AG04450 (cell line): ENCODE data around the gene CNTNAP2. TPM values are rescaled to one million over a fixed set of nuclear protein-coding genes. Genes with fewer than 3 reads are reported as not detected.

Experiments
- CTCF ChIA-PET: fragments of 300-600, 350-600 bp; formaldehyde crosslinking; extraction: SDS; loops from one replicate; lab custom pipeline; 2022; ENCODE audit warnings: antibody characterized with exemption, inconsistent platforms; lab: Charles Lee
- POLR2A ChIA-PET: fragments of 350-600 bp; formaldehyde crosslinking; extraction: SDS; loops from one replicate; lab custom pipeline; 2021; ENCODE audit warnings: antibody characterized with exemption, inconsistent platforms; lab: Yijun Ruan, JAX
- DNase-seq: peaks from one replicate; pipeline ENCODE4 v3.0.0-alpha.2; 2011; ENCODE audit warnings: low read depth, low spot score
- H3K27ac ChIP-seq: one replicate; pipeline ENCODE4 v1.5.1; 2012; ENCODE audit warnings: low read depth, low read length, control low read depth
- H3K27me3 ChIP-seq: one replicate; pipeline ENCODE4 v1.6.0; 2012; ENCODE audit warnings: low read length; ENCODE audit not compliant: control insufficient read depth, insufficient read depth
- H3K4me3 ChIP-seq: 2 replicates; pipeline ENCODE4 v1.5.1; 2011; ENCODE audit warnings: mild to moderate bottlenecking, low read depth, low read length, control low read depth
- H3K9me3 ChIP-seq: 2 replicates; pipeline ENCODE4 v1.5.1; 2012; ENCODE audit warnings: low read length; ENCODE audit not compliant: control insufficient read depth, insufficient read depth
- CTCF ChIP-seq: IDR thresholded peaks from 2 replicates; pipeline ENCODE4 v1.5.1; 2011; ENCODE audit warnings: low read depth, low read length, control low read depth, inconsistent platforms
- polyA plus RNA-seq: library from polyadenylated mRNA; depleted of rRNA; stranded (reverse); fragments of >200 nt; gene quantifications from 2 replicates; pipeline ENCODE4 v1.2.3, GENCODE V29; 2011

Gene CNTNAP2
- polyA plus RNA-seq, 1 experiment = not detected

GRCh38 chr7:147321504-147321903 is 1204.9 kb downstream of the CNTNAP2 start:
- POLR2A ChIA-PET = no interaction called here
- no peak for TF ChIP-seq CTCF
- CTCF ChIA-PET = no interaction called here
- Histone ChIP-seq H3K4me3 (no peak overlapping the region), H3K9me3 (no peaks in the 10 kb centered on the region), H3K27ac (no peak overlapping the region), H3K27me3 (no peaks in the 10 kb centered on the region)
- DNase-seq = no peak

GRCh38 chr7:147332988-147333387 is 1216.4 kb downstream of the CNTNAP2 start:
- Histone ChIP-seq H3K4me3 (no peak overlapping the region), H3K9me3 (no peaks in the 10 kb centered on the region), H3K27ac (no peak overlapping the region), H3K27me3 (no peaks in the 10 kb centered on the region)
- ChIA-PET POLR2A (no interaction called here), CTCF (no interaction called here)
- no peak for DNase-seq
- TF ChIP-seq CTCF = no peak

DNA sequence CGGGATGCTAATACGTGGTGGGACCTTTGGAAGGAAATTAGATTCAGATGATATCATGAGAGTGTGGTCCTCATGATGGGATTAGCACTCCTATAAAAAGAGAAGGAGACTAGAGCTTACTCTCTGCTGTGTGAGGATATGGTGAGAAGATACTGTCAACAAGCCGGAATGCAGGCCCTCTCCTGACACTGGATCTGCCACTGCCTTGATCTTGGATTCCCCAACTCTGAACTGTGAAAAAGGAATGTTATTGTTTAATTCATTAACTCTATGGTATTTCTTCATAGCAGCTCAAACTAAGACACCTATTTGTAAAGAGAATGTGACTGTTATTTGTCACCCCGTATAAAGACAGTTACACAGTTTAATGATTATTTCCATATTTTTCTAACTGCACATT is 1246.5 kb downstream of the CNTNAP2 start:
- TF ChIP-seq CTCF = no peak
- CTCF ChIA-PET = no interaction called here
- POLR2A ChIA-PET = no interaction called here
- no peaks in the 10 kb centered on the region for H3K27me3 ChIP-seq
- H3K4me3 ChIP-seq = no peak overlapping the region
- no peak for DNase-seq
- no peaks in the 10 kb centered on the region; the same call in 1 of the 2 replicates for H3K9me3 ChIP-seq
- no peak overlapping the region for H3K27ac ChIP-seq

DNA sequence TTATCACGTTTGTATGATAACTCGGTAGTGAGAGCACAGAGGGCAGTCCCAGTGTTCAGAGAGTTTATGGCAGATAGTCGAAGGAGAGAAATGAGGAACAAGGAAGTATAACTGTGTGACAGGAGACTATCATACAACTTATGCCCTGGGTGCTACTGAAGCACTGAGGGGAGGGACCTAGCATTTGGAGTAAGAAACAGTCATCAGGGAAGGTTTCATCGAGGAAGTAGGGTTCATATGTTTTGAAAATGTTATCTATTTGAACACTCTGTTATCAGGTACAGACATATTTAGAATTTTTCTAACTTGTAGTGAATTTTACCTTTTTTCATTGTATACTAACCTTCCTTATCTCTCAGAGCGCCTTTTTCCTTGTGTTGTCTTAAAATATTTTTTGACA is 1259.6 kb downstream of the CNTNAP2 start:
- H3K27me3 ChIP-seq = no peaks in the 10 kb centered on the region
- DNase-seq = no peak
- H3K4me3 ChIP-seq = no peak overlapping the region
- H3K9me3 ChIP-seq = no peaks in the 10 kb centered on the region
- POLR2A ChIA-PET = no interaction called here
- TF ChIP-seq CTCF = no peak
- H3K27ac ChIP-seq = no peak overlapping the region
- CTCF ChIA-PET = no interaction called here

GRCh38 chr7:147380926-147381325 is 1264.3 kb downstream of the CNTNAP2 start:
- Histone ChIP-seq H3K27ac (no peak overlapping the region), H3K9me3 (no peaks in the 10 kb centered on the region), H3K4me3 (no peak overlapping the region), H3K27me3 (no peaks in the 10 kb centered on the region)
- CTCF ChIA-PET = no interaction called here
- POLR2A ChIA-PET = no interaction called here
- no peak for DNase-seq
- no peak for TF ChIP-seq CTCF
